RPMI7951 (cell line): Measurements from ENCODE around the gene SUSD3. TPM values are rescaled to one million over a fixed set of nuclear protein-coding genes. Genes with fewer than 3 reads are reported as not detected.

Experiments
- DNase-seq: peaks from one replicate; pipeline ENCODE4 v3.0.0-alpha.2; 2012; ENCODE audit warnings: low read depth
- total RNA-seq: library from RNA; depleted of rRNA; stranded (reverse); fragments of >200 nt; shearing (Covaris generic); gene quantifications from 2 replicates; pipeline ENCODE4 v1.2.3, GENCODE V29; 2014

Gene SUSD3
- total RNA-seq, 1 experiment from 2014 or later, result 0.72 TPM

DNA sequence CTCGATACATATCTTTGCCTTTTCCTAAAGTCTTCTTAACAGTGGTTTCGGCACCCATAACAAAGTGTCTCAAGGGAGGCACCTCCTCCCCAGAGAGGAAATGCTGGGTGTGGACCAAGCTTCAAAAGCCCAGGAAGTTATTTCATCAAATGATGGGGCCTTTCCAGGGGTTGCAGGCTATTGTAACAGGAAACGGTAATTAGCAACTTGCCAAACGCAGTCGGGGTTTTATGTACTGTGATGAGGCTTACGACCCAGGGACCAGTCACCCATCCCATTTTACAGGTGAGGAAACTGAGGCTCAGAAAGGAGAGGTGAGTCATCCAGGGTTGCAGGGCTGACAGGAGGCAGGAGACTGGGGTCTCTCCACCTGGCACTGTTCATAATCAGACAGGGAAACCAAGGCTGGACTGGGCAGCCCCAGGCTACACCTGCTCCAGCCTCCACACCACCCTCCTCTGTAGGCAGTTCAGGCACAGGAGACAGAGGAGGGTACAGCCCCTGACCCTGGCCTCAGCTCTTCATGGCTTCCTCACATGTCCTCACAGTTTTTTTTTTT is 30.0 kb upstream of the SUSD3 start:
- no peak for DNase-seq

DNA sequence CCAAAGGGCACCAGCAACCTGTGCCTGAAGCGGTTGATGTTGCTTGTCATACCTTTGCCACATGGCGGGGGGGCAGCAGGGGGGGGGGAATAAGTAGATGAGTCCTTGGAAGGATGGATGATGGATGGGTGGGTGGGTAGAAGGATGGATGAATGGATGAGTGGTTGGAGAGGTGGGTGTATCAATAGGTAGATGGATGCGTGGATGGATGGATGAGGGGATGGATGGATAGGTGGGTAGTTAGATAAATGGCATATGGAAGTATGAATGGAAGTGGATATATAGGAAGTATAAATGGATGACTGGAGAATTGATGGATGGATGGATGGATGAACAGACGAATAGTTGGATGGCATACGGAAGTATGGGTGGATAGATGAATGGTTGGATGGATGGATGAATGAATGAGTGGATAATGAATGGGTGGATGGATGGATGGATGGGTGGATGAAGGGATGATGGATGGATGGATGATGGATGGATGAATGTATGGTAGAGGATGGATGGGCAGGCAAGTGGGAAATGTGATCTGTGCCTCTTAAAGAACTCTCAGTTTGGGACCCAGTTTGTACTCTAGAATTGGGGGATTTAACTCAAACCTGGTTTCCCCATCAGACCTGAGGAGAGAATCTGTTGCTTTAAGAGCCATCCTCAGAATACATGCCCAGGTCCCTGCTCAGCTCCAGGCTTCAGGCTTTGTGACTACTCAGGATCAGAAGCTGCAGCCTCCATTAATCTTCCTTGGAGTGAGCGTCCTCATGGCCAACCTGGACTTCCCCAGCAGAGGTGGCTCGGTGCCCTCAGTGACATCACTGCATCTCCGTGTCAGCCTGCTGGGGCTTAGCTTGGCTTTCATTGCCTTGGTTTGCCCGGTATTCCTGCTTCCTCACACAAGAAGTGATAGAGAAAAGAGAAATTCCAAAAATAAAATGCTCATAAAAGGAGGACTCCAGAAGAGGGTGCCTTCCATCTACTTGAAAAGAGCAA is 27.6 kb upstream of the SUSD3 start:
- DNase-seq, result no peak

DNA sequence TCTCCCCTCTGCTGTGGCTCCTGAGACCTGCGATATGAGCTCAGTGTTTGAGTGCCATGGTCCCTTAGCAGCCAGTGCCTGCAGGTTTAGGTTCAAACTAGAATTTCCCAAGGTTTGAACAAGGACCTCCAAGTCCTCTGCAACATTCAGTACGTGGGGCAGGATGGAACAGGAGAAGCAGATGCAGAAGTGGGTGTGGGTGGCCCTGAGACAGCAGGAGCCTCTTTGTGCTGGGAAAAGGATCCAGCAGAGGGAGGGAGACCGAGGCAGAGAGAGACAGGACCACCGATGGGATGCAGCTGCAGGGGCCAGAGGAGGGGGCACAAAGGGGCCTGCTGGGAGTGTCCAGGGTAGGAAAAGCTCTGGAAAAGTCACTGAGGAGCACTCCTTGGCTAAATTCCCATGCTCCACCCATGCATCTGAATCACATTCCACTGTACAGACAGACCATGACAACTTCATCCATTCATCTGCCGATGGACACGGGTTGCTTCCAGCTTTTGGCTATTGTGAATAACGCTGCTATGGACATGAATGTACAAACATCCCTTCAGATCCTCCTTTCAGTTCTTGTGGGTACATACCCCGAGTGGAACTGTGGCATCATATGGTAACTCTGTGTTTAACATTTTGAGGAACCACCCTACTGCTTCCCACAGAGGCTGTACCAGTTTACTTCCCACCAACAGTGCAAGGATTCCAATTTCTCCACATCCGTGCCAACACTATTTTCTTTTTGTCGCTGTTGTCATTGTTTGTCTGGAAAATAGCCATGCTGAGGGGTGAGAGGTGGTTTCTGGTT is 26.7 kb upstream of the SUSD3 start:
- no peak for DNase-seq

- no peak for DNase-seq
Observed at GRCh38 chr9:93032545-93032944, 26.0 kb upstream of the SUSD3 start.

- DNase-seq, result no peak
Observed at GRCh38 chr9:93033531-93033930, 25.0 kb upstream of the SUSD3 start.

GRCh38 chr9:93035106-93035660 is 23.3 kb upstream of the SUSD3 start:
- no peak for DNase-seq

- no peak for DNase-seq
Observed at GRCh38 chr9:93035821-93036351, 22.6 kb upstream of the SUSD3 start.

DNA sequence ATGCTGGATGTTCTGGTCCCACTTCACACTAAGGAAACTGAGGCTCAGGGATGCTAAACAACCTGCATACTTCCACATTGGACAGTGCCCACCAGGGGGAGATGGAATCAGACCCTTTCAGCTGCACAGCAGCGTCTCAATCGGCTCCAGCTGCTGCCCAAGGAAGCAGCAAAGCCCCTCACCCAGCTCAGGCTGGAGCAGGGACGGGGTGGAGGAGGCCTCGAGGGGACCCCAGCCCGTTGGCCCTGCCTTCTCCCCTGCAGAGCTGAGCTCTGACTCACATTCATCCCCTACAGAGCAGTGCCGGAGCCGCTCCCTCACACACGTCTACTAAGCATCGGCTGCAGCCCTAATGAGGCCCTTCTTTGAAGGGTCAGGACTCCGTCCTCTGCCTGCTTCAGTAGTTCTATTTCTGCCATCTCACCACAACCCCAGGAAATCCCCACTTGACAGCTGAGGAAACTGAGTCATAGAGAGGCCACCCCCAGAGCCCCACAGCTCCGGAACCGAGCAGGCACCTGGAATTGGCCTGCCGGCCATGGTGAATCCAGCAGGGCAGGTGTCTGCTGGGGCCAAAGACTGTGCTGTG is 21.5 kb upstream of the SUSD3 start:
- no peak for DNase-seq

DNA sequence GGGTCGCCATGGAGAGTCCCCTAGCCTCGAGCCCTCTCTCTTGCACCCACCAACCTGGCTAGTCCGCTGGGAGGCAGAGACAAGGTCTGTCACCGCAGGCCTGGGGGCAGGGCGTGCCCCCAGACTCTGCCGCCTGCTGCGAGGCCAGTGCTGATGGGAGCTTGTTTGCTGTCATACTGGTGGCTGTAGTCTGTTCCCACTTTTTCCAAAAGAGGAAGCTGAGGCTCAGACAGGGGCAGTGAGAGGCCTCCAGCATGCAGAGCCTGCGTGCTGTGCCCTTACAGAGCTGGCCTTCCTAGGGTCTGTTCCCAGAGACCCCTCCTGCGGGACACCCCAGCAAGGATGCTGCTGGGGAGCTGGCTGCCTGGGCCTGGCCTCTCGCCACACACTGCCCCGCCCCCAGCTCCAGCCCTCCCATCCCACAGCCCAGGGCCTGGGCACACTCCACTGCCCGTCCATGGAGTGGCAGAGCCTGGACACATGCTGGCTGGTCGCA is 21.0 kb upstream of the SUSD3 start:
- no peak for DNase-seq

DNA sequence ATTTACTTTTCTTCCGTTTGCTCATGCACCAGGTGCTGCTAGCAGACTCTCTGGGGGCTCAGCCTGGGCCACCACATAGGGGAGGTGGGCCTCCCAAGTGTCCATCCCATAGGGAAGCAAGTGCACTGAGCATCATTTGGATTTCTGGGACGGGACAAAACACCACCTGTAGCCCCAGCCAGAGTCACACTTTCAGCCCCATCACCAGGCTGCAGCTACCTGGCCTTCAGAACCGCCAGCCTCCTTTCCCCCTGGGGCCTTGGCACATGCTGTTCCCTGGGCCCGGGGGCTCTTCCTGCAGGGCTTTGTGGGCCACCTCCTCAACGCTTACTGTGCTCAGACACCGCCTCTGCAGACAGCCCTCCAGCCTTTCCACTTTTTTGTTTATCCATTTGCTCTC is 19.6 kb upstream of the SUSD3 start:
- no peak for DNase-seq

DNA sequence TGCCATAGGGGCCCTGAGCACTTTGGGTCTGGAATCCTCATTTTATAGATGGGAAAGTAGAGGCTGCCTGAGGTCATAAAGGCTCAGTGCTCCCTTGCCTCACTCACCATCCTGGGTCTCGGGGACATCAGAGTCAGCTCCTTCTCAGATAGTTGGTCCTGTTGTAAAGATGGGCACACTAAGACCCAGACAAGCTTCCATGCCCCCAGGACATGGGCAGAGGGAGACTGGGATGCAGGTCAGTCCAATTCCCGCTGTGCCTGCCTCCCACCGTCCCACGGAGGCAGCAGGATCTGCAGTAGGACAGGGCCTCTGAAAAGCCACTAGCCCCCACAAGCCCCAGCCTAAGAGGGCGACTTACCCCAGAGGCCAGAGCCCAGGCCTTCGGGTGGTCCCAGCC is 19.0 kb upstream of the SUSD3 start:
- DNase-seq, result no peak

- DNase-seq, result no peak
Observed at GRCh38 chr9:93039976-93040375, 18.5 kb upstream of the SUSD3 start.

DNA sequence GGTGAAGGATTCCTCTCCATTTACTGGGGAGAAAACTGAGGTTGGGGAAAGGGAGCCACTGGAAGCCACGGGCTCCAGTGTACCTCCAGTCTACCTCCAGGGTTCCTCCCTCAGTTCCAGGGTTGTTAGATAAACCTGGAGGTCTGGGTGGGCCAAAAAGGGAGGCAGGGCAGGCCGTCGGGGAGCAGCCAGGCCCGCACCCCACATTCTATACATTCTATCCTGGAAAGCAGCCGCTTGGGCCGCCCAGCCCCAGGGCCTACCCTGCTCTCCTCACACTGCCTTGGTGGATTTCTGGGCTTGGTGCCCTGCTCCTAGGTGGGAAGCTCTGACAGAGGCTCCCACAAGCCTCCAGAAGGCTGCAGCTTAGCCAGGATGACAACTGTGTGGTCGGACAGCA is 18.1 kb upstream of the SUSD3 start:
- DNase-seq, result no peak

GRCh38 chr9:93041108-93041802 is 17.2 kb upstream of the SUSD3 start:
- DNase-seq, result no peak

GRCh38 chr9:93043122-93043521 is 15.4 kb upstream of the SUSD3 start:
- no peak for DNase-seq

- DNase-seq, result no peak
Observed at GRCh38 chr9:93045521-93045920, 13.0 kb upstream of the SUSD3 start.

- DNase-seq, result no peak
Observed at GRCh38 chr9:93048566-93049448, 9.7 kb upstream of the SUSD3 start.

GRCh38 chr9:93049491-93049890 is 9.0 kb upstream of the SUSD3 start:
- no peak for DNase-seq

DNA sequence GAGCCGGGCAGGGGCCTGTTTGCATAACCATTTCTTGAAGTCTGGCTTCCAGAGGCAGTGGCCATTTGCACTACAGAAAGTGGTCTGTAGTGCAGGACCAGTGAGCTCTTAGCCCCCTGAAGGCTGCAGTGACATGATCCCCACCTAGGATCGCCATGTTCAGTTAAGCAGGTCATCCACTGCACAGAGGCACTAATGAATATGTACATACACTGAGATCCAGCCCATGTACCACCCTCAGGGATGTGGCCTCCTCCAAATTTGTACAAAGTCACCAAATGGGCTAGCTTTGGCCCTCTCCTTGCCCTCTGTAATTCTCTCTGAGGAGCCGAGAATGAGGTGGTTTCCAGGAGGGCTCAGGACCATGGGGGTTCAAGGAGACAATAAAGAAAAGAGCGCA is 8.3 kb upstream of the SUSD3 start:
- DNase-seq, result no peak

GRCh38 chr9:93051680-93052089 is 6.8 kb upstream of the SUSD3 start:
- DNase-seq, result peak; percentile 11
